Measurements from ENCODE around the gene SPATS2L. TPM values are rescaled to one million over a fixed set of nuclear protein-coding genes. Genes with fewer than 3 reads are reported as not detected.

SPATS2L gene
- total and polyA plus RNA-seq, 2 of the 13 experiments (the other 11 are each of a cell fraction or from before 2014, with no cell fraction given): 154 to 212 TPM

GRCh38 chr2:200367155-200367554 lies 60.7 kb downstream of the SPATS2L start (continued):
- TF ChIP-seq ZNF574 (CRISPR knock-in tag; IDR thresholded peaks at IDR 0.05) (peak; percentile 59), CREBL2 (CRISPR knock-in tag; IDR thresholded peaks at IDR 0.05; ENCODE audit: borderline replicate concordance) (no peak), AHDC1 (CRISPR knock-in tag; IDR thresholded peaks at IDR 0.05; ENCODE audit: borderline replicate concordance) (peak; percentile 99), ZNF275 (CRISPR knock-in tag; IDR thresholded peaks at IDR 0.05; ENCODE audit: borderline replicate concordance) (no peak), ADNP (CRISPR knock-in tag; IDR thresholded peaks at IDR 0.05) (no peak), ISX (CRISPR knock-in tag; conservative IDR thresholded peaks at IDR 0.05) (no peak), ZNF281 (CRISPR knock-in tag; IDR thresholded peaks at IDR 0.05; ENCODE audit: borderline replicate concordance) (peak; percentile 77; the same call in 1 of the 2 replicates), ZNF362 (CRISPR knock-in tag; IDR thresholded peaks at IDR 0.05; ENCODE audit: borderline replicate concordance) (peak; percentile 83; the same call in 1 of the 2 replicates), ZBTB34 (CRISPR knock-in tag; IDR thresholded peaks at IDR 0.05) (no peak), ZNF597 (CRISPR knock-in tag; IDR thresholded peaks at IDR 0.05) (no peak), RFX1 (IDR thresholded peaks at IDR 0.05) (no peak)
